MCF 10A (cell line): ENCODE measurements around the gene MAN1A1. TPM values are rescaled to one million over a fixed set of nuclear protein-coding genes. Genes with fewer than 3 reads are reported as not detected.

ENCODE experiments used
- BruUV-seq: library from RNA; stranded (reverse); fragments of 400-500 nt; replicated peaks from 2 replicates; lab custom pipeline; 2021; lab: Mats Ljungman, UMichigan
- CTCF ChIA-PET: fragments of 300-600 bp; sonication (Branson Sonifier 250); formaldehyde crosslinking; extraction: SDS; loops from one replicate; lab custom pipeline; 2021; ENCODE audit warnings: antibody characterized with exemption, inconsistent platforms; lab: Yijun Ruan, JAX
- POLR2A ChIA-PET: fragments of 300-600, 350-650 bp; sonication (Branson Sonifier 250); formaldehyde crosslinking; extraction: SDS; loops from one replicate; lab custom pipeline; 2020; ENCODE audit warnings: antibody characterized with exemption, inconsistent platforms; lab: Yijun Ruan, JAX
- DNase-seq: peaks from one replicate; pipeline ENCODE4 v3.0.0-alpha.2; 2018; ENCODE audit not compliant: unreplicated experiment
- H3K27ac Mint-ChIP-seq: one replicate; pipeline ENCODE4 v1.8.0; 2022; ENCODE audit warnings: mild to moderate bottlenecking, low read depth, mixed read lengths; ENCODE audit not compliant: unreplicated experiment
- H3K27me3 Mint-ChIP-seq: one replicate; pipeline ENCODE4 v1.8.0; 2022; ENCODE audit warnings: mixed read lengths; ENCODE audit not compliant: insufficient read depth, unreplicated experiment
- H3K36me3 Mint-ChIP-seq: one replicate; pipeline ENCODE4 v1.8.0; 2022; ENCODE audit warnings: mild to moderate bottlenecking, moderate library complexity, mixed read lengths; ENCODE audit not compliant: insufficient read depth, unreplicated experiment
- H3K4me1 Mint-ChIP-seq: one replicate; pipeline ENCODE4 v1.8.0; 2022; ENCODE audit warnings: mixed read lengths; ENCODE audit not compliant: insufficient read depth, unreplicated experiment
- H3K4me3 Mint-ChIP-seq: one replicate; pipeline ENCODE4 v1.8.0; 2022; ENCODE audit warnings: mild to moderate bottlenecking, moderate library complexity, mixed read lengths; ENCODE audit not compliant: unreplicated experiment
- H3K9me3 Mint-ChIP-seq: one replicate; pipeline ENCODE4 v1.8.0; 2022; ENCODE audit warnings: mixed read lengths; ENCODE audit not compliant: unreplicated experiment
- CTCF ChIP-seq: fragments of 200-600 bp; IDR thresholded peaks from one replicate; pipeline ENCODE4 v1.8.0; 2022; ENCODE audit warnings: antibody characterized with exemption, mild to moderate bottlenecking; ENCODE audit not compliant: unreplicated experiment
- intact Hi-C: fragments of 100-400 bp; cut with micrococcal nuclease; formaldehyde crosslinking; loops from 2 replicates; pipeline ENCODE4 v1.14.1; 2022
- total RNA-seq: library from RNA; stranded (reverse); gene quantifications from 2 replicates; pipeline ENCODE4 v1.2.3, GENCODE V29; 2022

Gene MAN1A1
- total RNA-seq, 1 experiment from 2014 or later = 1.3 TPM

- BruUV-seq = no TSS peak
- TF ChIP-seq CTCF = no peak
- no peak for DNase-seq
These were observed 102.1 kb downstream of the MAN1A1 start for GRCh38 chr6:119247504-119247903.

GRCh38 chr6:119243657-119244056, 105.9 kb downstream of the MAN1A1 start:
- no peaks in the 10 kb centered on the region for H3K36me3 Mint-ChIP-seq
- no peak overlapping the region for H3K4me3 Mint-ChIP-seq
- H3K27ac Mint-ChIP-seq = no peak overlapping the region
- no peaks in the 10 kb centered on the region for H3K4me1 Mint-ChIP-seq
- intact Hi-C loops = no loop called here
- TF ChIP-seq CTCF = no peak
- DNase-seq = no peak
- CTCF ChIA-PET = no interaction called here
- POLR2A ChIA-PET = no interaction called here
- BruUV-seq = no TSS peak
- H3K9me3 Mint-ChIP-seq = no peaks in the 10 kb centered on the region
- no peaks in the 10 kb centered on the region for H3K27me3 Mint-ChIP-seq

More at GRCh38 chr6:119247504-119247903, 102.1 kb downstream of the MAN1A1 start:
- intact Hi-C loops = no loop called here
- H3K27ac Mint-ChIP-seq = no peak overlapping the region
- no peaks in the 10 kb centered on the region for H3K36me3 Mint-ChIP-seq
- no peaks in the 10 kb centered on the region for H3K9me3 Mint-ChIP-seq
- H3K27me3 Mint-ChIP-seq = no peaks in the 10 kb centered on the region
- H3K4me3 Mint-ChIP-seq = no peak overlapping the region
- POLR2A ChIA-PET = no interaction called here
- CTCF ChIA-PET = interaction anchor here (0.8 to 1.5 kb wide), 2 partner anchors 11 to 123 kb away, joined by 3 read pairs; no protein-coding TSS in a partner anchor
- no peaks in the 10 kb centered on the region for H3K4me1 Mint-ChIP-seq

DNA sequence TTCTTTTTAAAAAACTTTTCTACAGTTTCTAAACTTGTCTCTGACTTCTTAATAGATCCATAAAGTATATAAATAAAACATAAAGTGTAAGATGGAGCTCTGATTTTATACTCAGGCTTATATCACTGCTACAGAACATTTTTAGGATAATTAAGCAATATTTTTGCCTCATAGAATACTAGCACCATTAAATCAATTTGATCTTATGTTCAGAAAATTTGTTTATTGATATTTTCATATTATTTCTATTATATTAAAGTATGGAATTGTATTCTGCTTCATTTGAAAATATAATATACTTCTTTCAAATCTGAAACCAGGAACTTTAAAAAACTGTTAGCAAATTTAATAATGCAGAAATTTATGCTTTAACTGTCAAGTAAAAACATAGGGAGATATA, 106.5 kb downstream of the MAN1A1 start:
- intact Hi-C loops = no loop called here
- POLR2A ChIA-PET = no interaction called here
- H3K27ac Mint-ChIP-seq = no peak overlapping the region
- H3K9me3 Mint-ChIP-seq = no peaks in the 10 kb centered on the region
- BruUV-seq = no TSS peak
- DNase-seq = no peak
- no peaks in the 10 kb centered on the region for H3K36me3 Mint-ChIP-seq
- no peak overlapping the region for H3K4me3 Mint-ChIP-seq
- no peaks in the 10 kb centered on the region for H3K27me3 Mint-ChIP-seq
- no peaks in the 10 kb centered on the region for H3K4me1 Mint-ChIP-seq
- CTCF ChIA-PET = no interaction called here
- TF ChIP-seq CTCF = no peak

GRCh38 chr6:119241540-119242309, 107.8 kb downstream of the MAN1A1 start:
- Mint-ChIP-seq H3K9me3 (no peaks in the 10 kb centered on the region), H3K27ac (no peak overlapping the region), H3K4me3 (no peak overlapping the region), H3K36me3 (no peaks in the 10 kb centered on the region), H3K27me3 (no peaks in the 10 kb centered on the region), H3K4me1 (no peaks in the 10 kb centered on the region)
- intact Hi-C loops = no loop called here
- BruUV-seq = no TSS peak
- POLR2A ChIA-PET = interaction anchor here (0.6 kb wide), 1 partner anchor 891 kb away, joined by 3 read pairs; no protein-coding TSS in a partner anchor
- CTCF ChIA-PET = interaction anchor here (0.5 to 1.1 kb wide), 3 partner anchors 18 to 615 kb away, joined by 3 read pairs; no protein-coding TSS in a partner anchor
- TF ChIP-seq CTCF = no peak
- no peak for DNase-seq
